ENCODE results near the gene DNASE1. TPM values are rescaled to one million over a fixed set of nuclear protein-coding genes. Genes with fewer than 3 reads are reported as not detected.
"Not testable (repeated sequence)": the region's sequence is repeated elsewhere in the genome, so short reads cannot be mapped to it uniquely, and the experiment has no call there.

DNASE1 gene
- 22.9 and 46.1 TPM in 2 replicates for total RNA-seq (2014; rRNA removed; shearing (Covaris generic); ENCODE audit: low replicate concordance)

- Histone ChIP-seq H3K9me3 (ENCODE audit: low read length) (no peaks in the 10 kb centered on the region), H3K27ac (ENCODE audit: low read length) (no peak within 1 kb of the TSS), H3K4me2 (ENCODE audit: low read depth, low read length, poor library complexity, severe bottlenecking) (no peak within 1 kb of the TSS), H3K4me3 (ENCODE audit: low read length) (no peak within 1 kb of the TSS), H3K27me3 (ENCODE audit: low read length) (no peaks in the 10 kb centered on the region), H3K4me1 (ENCODE audit: low read length) (peaks cover 8% of the 10 kb centered on the region), H2AFZ (ENCODE audit: low read length) (no peak within 1 kb of the TSS), H3K79me2 (ENCODE audit: low read length) (no peaks in the 10 kb centered on the region), H3K9ac (ENCODE audit: low read length) (no peak within 1 kb of the TSS), H3K9me2 (replicated peaks; ENCODE audit: insufficient read depth, low read length) (no peaks in the 10 kb centered on the region), H4K20me1 (ENCODE audit: insufficient read depth, low read depth, low read length) (0 out of 2 replicates have a peak, but pooled peaks cover 4% of the 10 kb centered on the region), H3K36me3 (ENCODE audit: insufficient read depth, low read length) (peaks cover 17% of the 10 kb centered on the region; the same call in 1 of the 2 replicates)
- DNase-seq, result peak; percentile 90
Measured at GRCh38 chr16:3654249-3654991, at the start of gene DNASE1. DNASE1 (plus strand) TSS chr16:3654691; CDS start chr16:3655374, 683 bp downstream.

- Histone ChIP-seq H4K20me1 (ENCODE audit: insufficient read depth, low read depth, low read length) (no peaks in the 10 kb centered on the region), H3K4me1 (ENCODE audit: low read length) (peaks cover 38% of the 10 kb centered on the region), H3K27me3 (ENCODE audit: low read length) (no peaks in the 10 kb centered on the region), H3K36me3 (ENCODE audit: insufficient read depth, low read length) (peaks cover 16% of the 10 kb centered on the region), H3K9me2 (replicated peaks; ENCODE audit: insufficient read depth, low read length) (no peaks in the 10 kb centered on the region), H3K9ac (ENCODE audit: low read length) (no peak overlapping the region), H3K4me3 (ENCODE audit: low read length) (no peak overlapping the region), H3K4me2 (ENCODE audit: low read depth, low read length, poor library complexity, severe bottlenecking) (no peak overlapping the region), H3K9me3 (ENCODE audit: low read length) (no peaks in the 10 kb centered on the region), H3K79me2 (ENCODE audit: low read length) (peaks cover 33% of the 10 kb centered on the region), H3K27ac (ENCODE audit: low read length) (peak overlapping the region; percentile 84), H2AFZ (ENCODE audit: low read length) (no peak overlapping the region)
- DNase-seq, result no peak
Measured at GRCh38 chr16:3606441-3606840, 48.0 kb upstream of the DNASE1 start.

GRCh38 chr16:3607161-3607560 lies 47.3 kb upstream of the DNASE1 start:
- H3K9ac ChIP-seq (ENCODE audit: low read length), result peak overlapping the region; percentile 34; the same call in 1 of the 2 replicates
- peak; percentile 65 for DNase-seq
- H3K4me3 ChIP-seq (ENCODE audit: low read length), result peak overlapping the region; percentile 21; the same call in 1 of the 2 replicates
- peak overlapping the region; percentile 84 for H3K27ac ChIP-seq (ENCODE audit: low read length)
- H3K4me1 ChIP-seq (ENCODE audit: low read length), result peaks cover 38% of the 10 kb centered on the region
- H3K4me2 ChIP-seq (ENCODE audit: low read depth, low read length, poor library complexity, severe bottlenecking), result peak overlapping the region; percentile 34
- peaks cover 11% of the 10 kb centered on the region; the same call in 1 of the 2 replicates for H3K36me3 ChIP-seq (ENCODE audit: insufficient read depth, low read length)
- H2AFZ ChIP-seq (ENCODE audit: low read length), result no peak overlapping the region
- peaks cover 39% of the 10 kb centered on the region for H3K79me2 ChIP-seq (ENCODE audit: low read length)
- no peaks in the 10 kb centered on the region for H3K27me3 ChIP-seq (ENCODE audit: low read length)
- no peaks in the 10 kb centered on the region for H3K9me3 ChIP-seq (ENCODE audit: low read length)
- no peaks in the 10 kb centered on the region for H3K9me2 ChIP-seq (replicated peaks; ENCODE audit: insufficient read depth, low read length)
- no peaks in the 10 kb centered on the region for H4K20me1 ChIP-seq (ENCODE audit: insufficient read depth, low read depth, low read length)

GRCh38 chr16:3607634-3608033 lies 46.9 kb upstream of the DNASE1 start:
- Histone ChIP-seq H3K27ac (ENCODE audit: low read length) (peak overlapping the region; percentile 84), H3K4me2 (ENCODE audit: low read depth, low read length, poor library complexity, severe bottlenecking) (peak overlapping the region; percentile 34), H3K4me1 (ENCODE audit: low read length) (peaks cover 39% of the 10 kb centered on the region), H3K79me2 (ENCODE audit: low read length) (peaks cover 43% of the 10 kb centered on the region), H4K20me1 (ENCODE audit: insufficient read depth, low read depth, low read length) (no peaks in the 10 kb centered on the region), H3K9me2 (replicated peaks; ENCODE audit: insufficient read depth, low read length) (no peaks in the 10 kb centered on the region), H3K27me3 (ENCODE audit: low read length) (no peaks in the 10 kb centered on the region), H3K4me3 (ENCODE audit: low read length) (peak overlapping the region; percentile 21; the same call in 1 of the 2 replicates), H3K9me3 (ENCODE audit: low read length) (no peaks in the 10 kb centered on the region), H2AFZ (ENCODE audit: low read length) (no peak overlapping the region), H3K9ac (ENCODE audit: low read length) (peak overlapping the region; percentile 34), H3K36me3 (ENCODE audit: insufficient read depth, low read length) (peaks cover 11% of the 10 kb centered on the region; the same call in 1 of the 2 replicates)
- DNase-seq, result no peak

GRCh38 chr16:3608069-3608468 lies 46.4 kb upstream of the DNASE1 start:
- Histone ChIP-seq H3K27ac (ENCODE audit: low read length) (peak overlapping the region; percentile 84), H2AFZ (ENCODE audit: low read length) (no peak overlapping the region), H3K9me2 (replicated peaks; ENCODE audit: insufficient read depth, low read length) (no peaks in the 10 kb centered on the region), H3K4me1 (ENCODE audit: low read length) (peaks cover 44% of the 10 kb centered on the region), H3K4me3 (ENCODE audit: low read length) (peak overlapping the region; percentile 21; the same call in 1 of the 2 replicates), H3K4me2 (ENCODE audit: low read depth, low read length, poor library complexity, severe bottlenecking) (peak overlapping the region; percentile 34), H3K27me3 (ENCODE audit: low read length) (no peaks in the 10 kb centered on the region), H3K9ac (ENCODE audit: low read length) (peak overlapping the region; percentile 34; the same call in 1 of the 2 replicates), H4K20me1 (ENCODE audit: insufficient read depth, low read depth, low read length) (no peaks in the 10 kb centered on the region), H3K36me3 (ENCODE audit: insufficient read depth, low read length) (peaks cover 11% of the 10 kb centered on the region; the same call in 1 of the 2 replicates), H3K9me3 (ENCODE audit: low read length) (no peaks in the 10 kb centered on the region), H3K79me2 (ENCODE audit: low read length) (peaks cover 48% of the 10 kb centered on the region)
- no peak for DNase-seq

- not testable (repeated sequence) for H3K4me3 ChIP-seq (ENCODE audit: low read length); H3K9ac ChIP-seq (ENCODE audit: low read length); H3K9me2 ChIP-seq (replicated peaks; ENCODE audit: insufficient read depth, low read length); H3K4me2 ChIP-seq (ENCODE audit: low read depth, low read length, poor library complexity, severe bottlenecking); H3K9me3 ChIP-seq (ENCODE audit: low read length); H4K20me1 ChIP-seq (ENCODE audit: insufficient read depth, low read depth, low read length); DNase-seq; H2AFZ ChIP-seq (ENCODE audit: low read length); H3K27me3 ChIP-seq (ENCODE audit: low read length)
- H3K4me1 ChIP-seq (ENCODE audit: low read length), result peaks cover 50% of the 10 kb centered on the region
- peaks cover 11% of the 10 kb centered on the region; the same call in 1 of the 2 replicates for H3K36me3 ChIP-seq (ENCODE audit: insufficient read depth, low read length)
- H3K27ac ChIP-seq (ENCODE audit: low read length), result peak overlapping the region; percentile 84; the same call in 1 of the 2 replicates
- peaks cover 56% of the 10 kb centered on the region for H3K79me2 ChIP-seq (ENCODE audit: low read length)
Measured at GRCh38 chr16:3608976-3609375, 45.5 kb upstream of the DNASE1 start.

GRCh38 chr16:3609895-3610697 lies 44.4 kb upstream of the DNASE1 start:
- Histone ChIP-seq H2AFZ (ENCODE audit: low read length) (no peak overlapping the region), H3K4me1 (ENCODE audit: low read length) (peaks cover 56% of the 10 kb centered on the region), H3K9me3 (ENCODE audit: low read length) (no peaks in the 10 kb centered on the region), H3K9me2 (replicated peaks; ENCODE audit: insufficient read depth, low read length) (no peaks in the 10 kb centered on the region), H3K9ac (ENCODE audit: low read length) (peak overlapping the region; percentile 93), H3K27ac (ENCODE audit: low read length) (peak overlapping the region; percentile 77), H3K4me2 (ENCODE audit: low read depth, low read length, poor library complexity, severe bottlenecking) (peak overlapping the region; percentile 79), H3K79me2 (ENCODE audit: low read length) (peaks cover 68% of the 10 kb centered on the region), H3K4me3 (ENCODE audit: low read length) (peak overlapping the region; percentile 97), H3K27me3 (ENCODE audit: low read length) (no peaks in the 10 kb centered on the region), H4K20me1 (ENCODE audit: insufficient read depth, low read depth, low read length) (no peaks in the 10 kb centered on the region), H3K36me3 (ENCODE audit: insufficient read depth, low read length) (peaks cover 16% of the 10 kb centered on the region)
- DNase-seq, result peak; percentile 66

- no peaks in the 10 kb centered on the region for H4K20me1 ChIP-seq (ENCODE audit: insufficient read depth, low read depth, low read length)
- no peaks in the 10 kb centered on the region for H3K27me3 ChIP-seq (ENCODE audit: low read length)
- peaks cover 74% of the 10 kb centered on the region for H3K79me2 ChIP-seq (ENCODE audit: low read length)
- H3K4me2 ChIP-seq (ENCODE audit: low read depth, low read length, poor library complexity, severe bottlenecking), result peak overlapping the region; percentile 79
- no peak overlapping the region for H2AFZ ChIP-seq (ENCODE audit: low read length)
- peaks cover 22% of the 10 kb centered on the region for H3K36me3 ChIP-seq (ENCODE audit: insufficient read depth, low read length)
- H3K4me3 ChIP-seq (ENCODE audit: low read length), result peak overlapping the region; percentile 97
- no peaks in the 10 kb centered on the region for H3K9me2 ChIP-seq (replicated peaks; ENCODE audit: insufficient read depth, low read length)
- DNase-seq, result peak; percentile 64
- no peaks in the 10 kb centered on the region for H3K9me3 ChIP-seq (ENCODE audit: low read length)
- H3K4me1 ChIP-seq (ENCODE audit: low read length), result peaks cover 60% of the 10 kb centered on the region
- peak overlapping the region; percentile 93 for H3K9ac ChIP-seq (ENCODE audit: low read length)
- H3K27ac ChIP-seq (ENCODE audit: low read length), result peak overlapping the region; percentile 77
Measured at GRCh38 chr16:3610698-3611145, 43.8 kb upstream of the DNASE1 start.

Measured in Karpas-422 (cell line).